ENCODE data around the gene ANO1.

Gene ANO1

DNA sequence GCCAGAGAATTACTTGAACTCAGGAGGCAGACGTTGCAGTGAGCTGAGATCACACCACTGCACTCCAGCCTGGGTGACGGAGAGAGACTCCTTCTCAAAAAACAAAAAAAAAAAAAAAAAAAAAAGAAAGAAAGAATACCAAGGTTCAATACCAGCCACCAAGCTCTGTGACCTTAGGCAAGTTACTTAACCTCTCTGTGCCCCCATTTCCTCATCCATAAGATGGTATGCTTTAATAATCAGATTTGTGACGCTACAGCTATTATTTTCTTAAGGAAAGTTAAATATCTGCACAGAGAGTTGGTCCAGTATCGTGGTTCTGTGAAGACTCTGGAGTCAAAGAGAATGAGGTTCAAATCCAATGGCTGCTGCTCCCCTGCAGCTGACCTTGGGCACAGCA lies 67.7 kb downstream of the ANO1 start:
- in situ Hi-C loops (cut with MboI; ENCODE audit: low pct_unique_long_range_greater_than_20kb, low sequenced_read_pairs): no loop called here
- no peak for DNase-seq

GRCh38 chr11:70146299-70146698 lies 68.2 kb downstream of the ANO1 start:
- in situ Hi-C loops (cut with MboI; ENCODE audit: low pct_unique_long_range_greater_than_20kb, low sequenced_read_pairs): no loop called here
- no peak for DNase-seq

DNA sequence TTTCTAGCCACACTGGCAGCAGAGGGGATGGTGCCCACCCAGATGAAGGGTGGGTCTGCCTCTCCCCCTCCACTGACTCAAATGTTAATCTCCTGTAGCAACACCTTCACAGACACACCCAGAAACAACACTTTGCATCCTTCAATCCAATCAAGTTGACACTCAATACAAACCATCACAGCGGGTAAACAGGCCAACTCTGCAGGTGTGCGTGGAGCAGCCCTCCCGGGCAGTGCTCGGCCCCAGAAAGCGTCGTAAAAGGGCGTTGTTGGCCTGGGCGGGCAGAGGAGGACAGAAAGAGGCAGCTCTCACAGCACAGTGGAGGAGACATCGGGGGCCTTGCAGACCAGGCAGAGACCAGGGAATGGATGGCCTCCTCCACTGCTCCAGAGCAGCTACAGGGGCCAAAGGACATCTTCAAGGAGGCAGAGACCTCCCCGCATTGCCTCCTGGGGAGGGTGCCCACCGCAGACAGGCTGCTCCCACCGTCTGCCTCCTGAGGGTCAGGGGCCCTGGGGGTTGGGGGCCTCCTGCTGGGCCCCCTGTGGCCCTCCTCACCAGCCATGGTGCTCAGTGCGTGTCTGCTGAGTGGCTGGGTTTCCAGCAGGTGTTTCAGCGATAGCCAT lies 68.9 kb downstream of the ANO1 start:
- DNase-seq: no peak
- in situ Hi-C loops (cut with MboI; ENCODE audit: low pct_unique_long_range_greater_than_20kb, low sequenced_read_pairs): no loop called here

DNA sequence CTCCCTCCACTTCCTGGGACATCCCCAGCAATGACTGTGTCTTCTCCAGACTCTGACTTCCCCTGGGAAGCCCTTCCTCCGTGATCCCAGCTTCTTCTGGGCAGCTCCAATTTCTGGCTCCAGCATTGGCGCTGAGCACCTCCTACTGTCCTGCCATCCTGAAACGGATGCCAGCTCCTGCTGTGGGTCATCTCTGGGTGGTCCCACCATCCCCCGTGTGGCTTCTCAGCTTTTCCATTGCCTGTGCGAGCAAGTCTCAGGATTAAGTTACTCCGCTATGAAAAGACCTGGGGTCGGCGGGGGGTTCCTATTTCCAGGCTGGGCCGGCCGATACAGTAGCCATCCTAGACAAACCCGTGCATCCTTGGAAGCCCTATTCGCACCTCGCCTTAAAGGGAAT lies 69.6 kb downstream of the ANO1 start:
- DNase-seq: no peak
- in situ Hi-C loops (cut with MboI; ENCODE audit: low pct_unique_long_range_greater_than_20kb, low sequenced_read_pairs): no loop called here

DNA sequence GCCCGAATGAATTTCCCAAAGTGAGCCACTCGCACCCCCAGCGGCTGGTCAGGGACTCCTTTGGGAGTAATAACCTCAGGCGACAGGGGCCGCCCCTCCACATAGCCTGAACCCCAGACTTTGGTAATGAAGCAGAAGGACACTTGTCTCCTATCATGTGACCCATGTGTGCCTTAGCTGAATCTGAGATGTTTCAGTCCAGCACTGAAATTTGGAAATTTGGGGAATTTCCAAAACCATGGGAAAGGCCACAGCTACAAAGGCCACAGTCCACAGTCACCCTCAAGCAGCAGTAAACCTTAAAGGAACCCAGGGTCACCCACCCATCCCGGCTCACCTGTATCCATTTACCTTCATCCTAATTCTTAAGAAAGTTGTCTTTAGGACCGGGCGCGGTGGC lies 73.6 kb downstream of the ANO1 start:
- DNase-seq: no peak
- in situ Hi-C loops (cut with MboI; ENCODE audit: low pct_unique_long_range_greater_than_20kb, low sequenced_read_pairs): no loop called here

DNA sequence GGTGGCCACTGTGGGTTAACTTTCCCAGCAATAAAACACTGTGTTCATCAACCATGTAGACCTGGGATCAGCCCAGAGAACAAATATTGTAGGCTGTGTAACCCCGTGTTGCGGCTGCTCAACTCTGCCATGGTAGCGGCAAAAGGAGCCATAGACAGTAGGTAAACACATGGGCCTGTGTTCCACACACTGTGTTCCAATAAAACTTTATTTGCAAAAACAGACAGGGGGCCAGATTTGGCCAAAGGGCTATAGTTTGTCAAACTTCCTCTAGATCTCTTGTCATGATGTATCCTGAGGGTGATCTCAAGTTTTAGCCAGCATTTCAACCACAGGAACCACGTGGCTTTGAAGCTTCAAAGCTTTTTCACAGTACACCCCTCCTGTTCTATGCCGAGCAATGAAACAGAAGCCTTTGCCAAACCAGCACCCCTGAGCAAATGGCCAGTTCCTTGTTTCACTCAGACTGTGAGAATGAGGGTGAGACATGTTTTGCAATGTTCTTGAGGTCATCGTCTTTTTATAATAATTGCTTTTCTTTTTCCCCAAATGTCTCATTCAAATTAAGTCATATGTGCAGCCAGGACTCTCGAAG lies 75.1 kb downstream of the ANO1 start:
- DNase-seq: no peak
- in situ Hi-C loops (cut with MboI; ENCODE audit: low pct_unique_long_range_greater_than_20kb, low sequenced_read_pairs): no loop called here

GRCh38 chr11:70155386-70155785 lies 77.3 kb downstream of the ANO1 start:
- in situ Hi-C loops (cut with MboI; ENCODE audit: low pct_unique_long_range_greater_than_20kb, low sequenced_read_pairs): no loop called here
- no peak for DNase-seq

DNA sequence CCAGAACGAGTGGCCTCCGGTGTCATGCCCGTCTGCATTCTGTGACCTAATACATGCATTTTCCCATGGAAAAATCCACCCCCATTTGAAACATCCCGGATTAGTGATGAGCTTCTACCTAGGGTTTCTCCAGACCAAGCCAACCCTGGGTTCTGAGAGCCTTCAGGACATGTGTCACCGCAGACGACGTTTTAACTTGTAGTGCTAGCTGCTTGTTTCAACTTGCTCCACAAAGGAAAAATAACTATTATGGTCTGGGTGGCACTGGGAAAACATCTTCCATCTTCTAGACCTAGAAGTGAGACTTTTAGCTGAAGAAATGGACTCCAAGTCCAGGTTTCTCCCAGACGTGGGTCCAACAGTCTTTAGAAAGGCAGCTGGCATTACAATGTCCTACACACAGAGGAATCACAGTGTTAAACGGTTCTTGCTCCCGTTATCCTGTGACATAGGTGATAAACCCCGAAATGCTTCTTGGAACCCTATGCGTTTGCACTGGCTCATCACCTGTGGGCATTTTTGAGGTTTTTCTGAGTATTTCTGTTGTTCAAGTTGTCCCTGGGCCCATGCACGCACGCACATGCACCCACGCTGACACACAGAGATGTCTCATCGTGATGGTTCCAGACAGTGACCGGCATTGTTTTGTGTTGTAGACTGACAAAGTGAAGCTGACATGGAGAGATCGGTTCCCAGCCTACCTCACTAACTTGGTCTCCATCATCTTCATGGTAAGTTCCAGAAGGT lies 78.3 kb downstream of the ANO1 start:
- DNase-seq: no peak
- in situ Hi-C loops (cut with MboI; ENCODE audit: low pct_unique_long_range_greater_than_20kb, low sequenced_read_pairs): no loop called here

- in situ Hi-C loops (cut with MboI; ENCODE audit: low pct_unique_long_range_greater_than_20kb, low sequenced_read_pairs): no loop called here
- no peak for DNase-seq
These were observed 80.1 kb downstream of the ANO1 start for GRCh38 chr11:70158201-70158600.

DNA sequence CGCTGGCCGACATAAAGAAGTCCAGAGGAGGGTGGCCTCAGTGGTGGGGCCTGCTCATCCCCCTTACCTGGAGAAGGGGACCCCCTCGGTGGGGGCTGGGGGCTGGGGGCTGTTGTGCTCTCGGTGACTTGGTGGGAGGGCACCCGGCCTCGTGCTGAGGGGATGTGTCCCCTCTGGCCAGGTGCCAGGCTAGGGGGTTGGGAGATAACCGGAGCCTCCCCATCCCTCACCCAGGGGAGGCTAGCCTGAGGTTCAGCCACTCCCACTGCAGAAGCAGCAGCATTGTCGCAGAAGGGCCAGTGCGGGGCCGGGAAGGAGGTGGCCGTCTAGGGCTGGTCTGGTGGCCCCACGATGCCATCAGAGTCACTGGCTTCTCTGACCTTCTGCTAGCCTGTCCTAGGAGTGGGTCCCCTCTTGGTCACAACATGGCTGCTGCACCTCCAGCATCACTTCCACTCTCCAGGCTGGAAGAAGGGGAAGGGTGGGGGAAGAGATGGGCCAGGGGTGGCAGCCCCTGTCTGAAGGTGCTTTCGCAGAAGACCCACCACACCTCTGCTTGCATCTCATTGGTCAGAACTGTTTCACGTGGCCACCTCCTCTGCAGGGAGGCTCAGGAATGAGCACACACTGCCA lies 80.8 kb downstream of the ANO1 start:
- DNase-seq: no peak
- in situ Hi-C loops (cut with MboI; ENCODE audit: low pct_unique_long_range_greater_than_20kb, low sequenced_read_pairs): no loop called here

GRCh38 chr11:70159627-70160570 lies 81.8 kb downstream of the ANO1 start:
- in situ Hi-C loops (cut with MboI; ENCODE audit: low pct_unique_long_range_greater_than_20kb, low sequenced_read_pairs): no loop called here
- no peak for DNase-seq

DNA sequence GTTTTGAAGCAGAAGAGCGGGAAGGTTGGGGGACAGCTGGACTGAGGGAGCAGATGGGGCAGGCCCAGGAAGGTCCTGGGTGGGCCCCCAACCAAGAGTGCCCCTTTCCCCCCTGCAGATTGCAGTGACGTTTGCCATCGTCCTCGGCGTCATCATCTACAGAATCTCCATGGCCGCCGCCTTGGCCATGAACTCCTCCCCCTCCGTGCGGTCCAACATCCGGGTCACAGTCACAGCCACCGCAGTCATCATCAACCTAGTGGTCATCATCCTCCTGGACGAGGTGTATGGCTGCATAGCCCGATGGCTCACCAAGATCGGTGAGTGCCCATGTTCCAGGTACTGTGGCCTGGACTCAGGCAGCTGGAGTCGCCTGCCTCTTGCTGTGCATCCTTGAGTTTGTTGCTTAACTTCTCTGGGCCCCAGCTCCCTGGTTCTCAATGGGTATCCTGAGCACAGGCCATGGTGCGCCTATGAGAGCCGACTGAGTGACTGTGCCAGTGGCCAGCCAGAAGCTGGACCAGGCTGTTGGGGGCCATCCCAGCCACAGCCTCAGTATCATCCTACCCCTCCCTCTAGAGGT lies 83.0 kb downstream of the ANO1 start:
- in situ Hi-C loops (cut with MboI; ENCODE audit: low pct_unique_long_range_greater_than_20kb, low sequenced_read_pairs): no loop called here
- no peak for DNase-seq

DNA sequence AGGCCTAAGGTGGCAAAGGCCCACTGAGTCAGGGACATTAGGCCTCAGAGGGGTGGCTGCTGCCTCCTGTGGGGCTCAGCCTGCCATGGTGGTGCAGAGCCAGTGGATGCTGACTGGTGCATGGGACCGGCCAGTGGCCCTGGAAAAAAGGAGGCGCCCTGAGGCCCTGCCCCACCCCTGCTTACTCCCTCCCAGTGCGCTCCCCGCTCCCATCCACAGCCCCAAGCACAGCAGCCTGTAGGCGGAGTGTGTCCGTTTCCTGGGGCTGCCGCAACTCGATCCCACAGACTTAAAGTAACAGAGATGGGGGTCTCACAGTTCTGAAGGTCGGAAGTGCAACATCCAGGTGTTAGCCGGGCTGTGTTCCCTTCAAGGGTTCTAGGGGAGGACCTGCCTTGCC lies 86.6 kb downstream of the ANO1 start:
- in situ Hi-C loops (cut with MboI; ENCODE audit: low pct_unique_long_range_greater_than_20kb, low sequenced_read_pairs): no loop called here

DNA sequence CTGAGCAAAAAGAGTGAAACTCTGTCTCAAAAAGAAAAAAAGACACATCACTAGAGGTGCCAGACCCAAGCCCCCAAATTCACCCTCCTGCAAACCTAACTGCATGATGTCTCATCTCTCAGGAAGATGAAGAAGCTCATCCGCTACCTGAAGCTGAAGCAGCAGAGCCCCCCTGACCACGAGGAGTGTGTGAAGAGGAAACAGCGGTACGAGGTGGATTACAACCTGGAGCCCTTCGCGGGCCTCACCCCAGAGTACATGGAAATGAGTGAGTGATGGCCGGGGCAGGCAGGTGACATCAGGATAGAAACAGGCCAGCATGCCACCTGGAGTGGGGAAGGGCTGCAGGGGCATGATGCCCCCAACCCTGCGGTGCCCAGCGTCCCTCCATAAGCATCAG lies 89.0 kb downstream of the ANO1 start:
- in situ Hi-C loops (cut with MboI; ENCODE audit: low pct_unique_long_range_greater_than_20kb, low sequenced_read_pairs): no loop called here
- DNase-seq: no peak

More for the DNA sequence above, 86.6 kb downstream of the ANO1 start:
- DNase-seq: no peak

GRCh38 chr11:70167723-70168404 lies 89.7 kb downstream of the ANO1 start:
- no peak for DNase-seq
- in situ Hi-C loops (cut with MboI; ENCODE audit: low pct_unique_long_range_greater_than_20kb, low sequenced_read_pairs): no loop called here

- no peak for DNase-seq
- in situ Hi-C loops (cut with MboI; ENCODE audit: low pct_unique_long_range_greater_than_20kb, low sequenced_read_pairs): no loop called here
These were observed 90.3 kb downstream of the ANO1 start for GRCh38 chr11:70168405-70168754.

- DNase-seq: no peak
- in situ Hi-C loops (cut with MboI; ENCODE audit: low pct_unique_long_range_greater_than_20kb, low sequenced_read_pairs): no loop called here
These were observed 91.0 kb downstream of the ANO1 start for GRCh38 chr11:70169127-70169526.

DNA sequence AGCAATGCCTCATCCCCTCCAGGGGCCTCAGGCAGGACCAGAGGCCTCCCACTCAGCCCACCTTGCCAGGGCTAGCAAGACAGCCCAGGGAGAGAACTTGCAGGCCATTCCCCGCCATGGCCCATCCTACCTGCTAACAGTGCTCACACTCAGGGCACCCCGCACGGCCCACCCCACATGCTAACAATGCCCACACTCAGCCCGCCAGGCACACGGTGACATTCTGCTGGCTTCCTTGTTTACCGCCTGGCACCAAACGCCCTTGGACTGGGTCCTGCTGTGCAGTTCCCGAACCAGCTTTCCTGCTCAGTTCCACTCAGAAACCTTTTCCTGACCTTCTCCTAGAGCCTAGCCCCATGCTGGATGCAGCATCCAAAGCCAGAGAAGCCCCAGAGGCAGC lies 91.5 kb downstream of the ANO1 start:
- DNase-seq: no peak
- in situ Hi-C loops (cut with MboI; ENCODE audit: low pct_unique_long_range_greater_than_20kb, low sequenced_read_pairs): no loop called here

All from KBM-7 (cell line).